Tibial nerve (tissue), 3 donors: ENCODE measurements around the gene RBP2.

Experiments used
- POLR2A ChIP-seq, 2 donors: fragments of 450-650 bp; IDR thresholded peaks; one replicate each; pipeline ENCODE4 v1.6.1; 2017; ENCODE audit warnings: antibody characterized with exemption in 2 of 2, mild to moderate bottlenecking in 2 of 2, moderate library complexity in 2 of 2
- TF ChIP-seq, protein P1 (sequence below), 5 experiments: fragments of 200-600 bp in 3 of 5; fragments of 450-650 bp in 2 of 5; sonication (generic) in 3 of 5; IDR thresholded peaks; one replicate each; pipeline ENCODE4 v1.5.1; 2016 to 2019; ENCODE audit warnings: antibody characterized with exemption in 5 of 5, mild to moderate bottlenecking in 3 of 5, moderate library complexity in 2 of 5

DNA sequence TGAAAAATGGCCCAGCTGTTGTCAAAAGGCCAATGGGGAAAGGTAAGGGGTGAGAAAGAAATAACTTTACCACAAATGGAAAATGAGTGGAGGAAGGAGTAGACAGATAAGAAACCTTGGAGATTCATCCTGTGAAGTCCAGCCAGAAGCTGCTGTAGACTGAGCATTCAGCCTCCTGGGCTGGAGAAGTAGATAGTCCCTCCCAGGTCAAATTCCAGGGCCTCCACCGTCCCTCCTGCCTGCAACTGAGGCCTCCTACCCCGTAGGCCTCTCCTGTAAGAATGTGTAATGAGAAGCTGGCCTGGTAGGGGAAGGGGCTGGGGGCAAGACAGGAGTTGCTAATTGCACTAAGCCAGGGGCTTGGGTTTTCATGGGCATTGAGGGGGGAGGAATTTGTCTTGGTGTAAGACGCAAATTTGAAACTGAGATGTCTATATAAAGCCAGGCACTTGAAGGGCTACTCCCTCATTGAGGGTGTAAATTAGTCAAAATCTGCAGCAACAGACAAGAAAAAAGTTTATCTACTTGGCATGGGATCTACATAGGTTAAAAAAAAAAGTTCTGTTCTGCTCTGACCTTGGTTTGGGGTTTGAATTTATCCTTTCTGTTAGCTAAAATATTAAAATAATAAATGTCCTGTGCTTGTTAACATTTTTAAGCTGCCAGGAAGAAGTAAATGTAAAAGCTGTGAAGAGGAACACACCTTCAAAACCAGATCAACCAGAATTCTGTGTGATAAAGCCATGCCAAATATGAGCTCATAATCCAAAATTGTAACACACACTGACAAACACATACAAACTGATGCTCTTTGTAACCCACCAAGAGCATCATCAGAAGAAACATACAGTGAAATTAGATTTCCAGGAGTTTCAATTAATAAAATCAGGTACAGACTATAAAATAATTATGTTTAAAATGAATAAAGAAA is 1.7 kb upstream of the RBP2 start:
- TF ChIP-seq, protein P1, sequence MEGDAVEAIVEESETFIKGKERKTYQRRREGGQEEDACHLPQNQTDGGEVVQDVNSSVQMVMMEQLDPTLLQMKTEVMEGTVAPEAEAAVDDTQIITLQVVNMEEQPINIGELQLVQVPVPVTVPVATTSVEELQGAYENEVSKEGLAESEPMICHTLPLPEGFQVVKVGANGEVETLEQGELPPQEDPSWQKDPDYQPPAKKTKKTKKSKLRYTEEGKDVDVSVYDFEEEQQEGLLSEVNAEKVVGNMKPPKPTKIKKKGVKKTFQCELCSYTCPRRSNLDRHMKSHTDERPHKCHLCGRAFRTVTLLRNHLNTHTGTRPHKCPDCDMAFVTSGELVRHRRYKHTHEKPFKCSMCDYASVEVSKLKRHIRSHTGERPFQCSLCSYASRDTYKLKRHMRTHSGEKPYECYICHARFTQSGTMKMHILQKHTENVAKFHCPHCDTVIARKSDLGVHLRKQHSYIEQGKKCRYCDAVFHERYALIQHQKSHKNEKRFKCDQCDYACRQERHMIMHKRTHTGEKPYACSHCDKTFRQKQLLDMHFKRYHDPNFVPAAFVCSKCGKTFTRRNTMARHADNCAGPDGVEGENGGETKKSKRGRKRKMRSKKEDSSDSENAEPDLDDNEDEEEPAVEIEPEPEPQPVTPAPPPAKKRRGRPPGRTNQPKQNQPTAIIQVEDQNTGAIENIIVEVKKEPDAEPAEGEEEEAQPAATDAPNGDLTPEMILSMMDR (IDR thresholded peaks at IDR 0.05) = no peak
- TF ChIP-seq POLR2A (IDR thresholded peaks at IDR 0.05) = no peak
